Stimulated activated CD4-positive, alpha-beta T cell treated with anti-CD3 and anti-CD28 coated beads, Interleukin-4, amount 100 ng/mL, for 48 hours (primary cell): ENCODE data around the gene TNNT1.
"Not testable (repeated sequence)": the region's sequence is repeated elsewhere in the genome, so short reads cannot be mapped to it uniquely, and the experiment has no call there.

ENCODE experiments used
- DNase-seq, 2 donors: peaks; one replicate each; pipeline ENCODE4 v3.0.0-alpha.2; 2020; ENCODE audit warnings: low read depth in 2 of 2

Gene TNNT1

GRCh38 chr19:55149078-55150003, at the start of gene TNNT1:
Gene TNNT1, minus strand, starts transcription at chr19:55149206. Its CDS starts 2,049 bp downstream, at chr19:55147157.
- DNase-seq = no peak

DNA sequence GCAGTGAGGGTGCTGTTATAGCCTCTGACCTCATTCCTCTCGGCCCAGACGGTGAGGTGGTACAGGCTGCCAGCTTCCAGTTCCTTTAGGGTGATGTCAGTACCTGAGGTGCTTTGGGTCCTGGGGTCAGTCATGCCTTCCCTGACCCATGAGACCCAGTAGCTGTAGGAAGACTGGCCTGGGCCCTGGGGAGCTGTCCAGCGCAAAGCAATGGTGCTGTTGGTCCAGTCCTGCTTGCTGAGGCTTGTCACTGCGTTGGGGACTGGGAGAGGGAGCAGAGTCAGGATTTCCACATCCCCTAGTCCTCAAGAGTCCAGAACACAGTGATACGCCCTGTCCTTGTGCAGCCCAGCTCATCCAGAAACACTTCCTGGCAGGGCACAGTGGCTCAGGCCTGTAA, 49.6 kb upstream of the TNNT1 start:
- DNase-seq = no peak

DNA sequence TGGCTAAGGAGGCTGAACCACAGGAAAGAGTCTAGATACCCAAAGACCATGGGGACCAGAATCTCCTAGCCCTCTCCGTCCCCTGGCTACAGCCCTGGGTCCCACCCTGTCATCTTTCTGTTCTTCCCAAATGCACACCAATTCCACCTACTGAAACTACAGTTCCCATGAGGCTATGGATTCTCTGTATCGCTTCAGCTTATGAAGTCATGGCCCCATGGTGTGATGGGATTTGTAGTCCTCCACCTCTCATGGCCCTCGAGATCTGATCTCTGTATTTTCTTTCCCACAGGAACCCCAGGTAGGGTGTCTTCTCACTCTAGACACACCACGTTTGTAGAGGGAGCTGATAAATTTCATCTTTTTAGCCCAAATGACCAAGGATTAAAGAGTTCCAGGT, 48.5 kb upstream of the TNNT1 start:
- DNase-seq = no peak

DNA sequence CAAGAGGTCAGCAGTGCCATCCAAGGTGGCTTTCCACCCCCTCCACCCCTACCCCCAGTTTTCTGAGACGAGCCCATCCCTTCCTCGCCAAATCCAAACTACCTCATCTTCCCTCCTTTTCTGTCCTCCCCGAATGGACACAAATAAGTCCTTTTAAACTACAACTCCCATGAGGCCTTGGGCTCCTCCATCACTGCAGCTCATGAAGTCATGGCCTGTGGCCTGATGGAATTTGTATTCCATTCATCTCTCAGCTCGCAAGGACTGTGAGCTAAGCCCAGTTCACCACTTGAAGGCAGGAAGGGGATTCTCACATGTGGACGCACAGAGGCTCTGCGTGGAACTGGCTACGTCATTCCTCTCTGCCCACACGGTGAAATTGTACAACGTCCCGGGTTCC, 47.8 kb upstream of the TNNT1 start:
- DNase-seq = no peak

- no peak for DNase-seq
Observed at GRCh38 chr19:55193481-55193880, 44.5 kb upstream of the TNNT1 start.

- no peak for DNase-seq
Observed at GRCh38 chr19:55189403-55189835, 40.4 kb upstream of the TNNT1 start.

GRCh38 chr19:55188625-55189024, 39.6 kb upstream of the TNNT1 start:
- no peak for DNase-seq

- no peak for DNase-seq
Observed at GRCh38 chr19:55186080-55186479, 37.1 kb upstream of the TNNT1 start.

GRCh38 chr19:55181740-55182139, 32.7 kb upstream of the TNNT1 start:
- DNase-seq = no peak

GRCh38 chr19:55179606-55180484, 30.8 kb upstream of the TNNT1 start, which contains the start of gene SYT5:
Gene SYT5, minus strand, starts transcription at chr19:55180289. Its CDS starts 1,248 bp downstream, at chr19:55179041.
- DNase-seq = peak; percentile 47 to 62

DNA sequence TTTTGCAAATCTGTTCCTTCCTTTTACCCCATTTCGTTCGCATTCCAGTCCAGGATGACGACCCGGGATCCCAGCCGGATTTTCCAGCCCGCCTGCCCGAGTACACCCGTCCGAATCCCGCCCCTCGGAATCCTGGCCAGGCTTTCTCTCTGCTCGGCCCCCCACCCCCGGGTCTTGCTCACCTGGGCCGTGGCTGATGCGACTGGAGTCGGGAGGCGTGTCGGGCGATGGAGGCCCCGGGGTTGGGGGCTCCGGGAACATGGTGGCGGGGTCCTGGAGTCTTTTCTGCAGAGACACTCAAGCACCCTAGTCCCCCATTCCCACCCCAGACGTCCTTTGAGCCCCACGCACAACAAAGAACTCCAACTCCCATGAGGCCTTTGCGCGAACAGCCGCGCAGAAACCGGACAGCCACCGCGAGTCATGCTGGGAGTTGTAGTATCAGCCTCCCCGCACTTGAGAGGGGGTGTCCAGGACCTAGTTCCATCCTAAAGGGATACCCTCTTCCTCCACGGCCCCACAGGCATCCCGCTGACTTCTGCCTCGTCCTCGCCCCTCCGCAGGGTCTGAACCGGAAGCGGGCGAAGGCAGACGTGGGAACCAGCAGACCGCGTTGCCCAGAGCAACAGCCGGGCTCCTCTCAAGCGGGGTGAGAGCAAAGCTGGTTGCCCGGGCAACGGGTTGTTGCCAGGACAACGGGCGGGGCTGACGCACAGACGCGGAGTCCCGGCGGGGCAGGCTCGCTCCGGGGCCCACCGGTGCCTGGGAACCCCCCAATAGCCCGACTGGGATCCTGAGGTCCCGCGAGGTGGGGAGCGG, 30.0 kb upstream of the TNNT1 start:
- peak; percentile 83 to 88 for DNase-seq

GRCh38 chr19:55176076-55176475, 27.1 kb upstream of the TNNT1 start:
- DNase-seq = no peak

DNA sequence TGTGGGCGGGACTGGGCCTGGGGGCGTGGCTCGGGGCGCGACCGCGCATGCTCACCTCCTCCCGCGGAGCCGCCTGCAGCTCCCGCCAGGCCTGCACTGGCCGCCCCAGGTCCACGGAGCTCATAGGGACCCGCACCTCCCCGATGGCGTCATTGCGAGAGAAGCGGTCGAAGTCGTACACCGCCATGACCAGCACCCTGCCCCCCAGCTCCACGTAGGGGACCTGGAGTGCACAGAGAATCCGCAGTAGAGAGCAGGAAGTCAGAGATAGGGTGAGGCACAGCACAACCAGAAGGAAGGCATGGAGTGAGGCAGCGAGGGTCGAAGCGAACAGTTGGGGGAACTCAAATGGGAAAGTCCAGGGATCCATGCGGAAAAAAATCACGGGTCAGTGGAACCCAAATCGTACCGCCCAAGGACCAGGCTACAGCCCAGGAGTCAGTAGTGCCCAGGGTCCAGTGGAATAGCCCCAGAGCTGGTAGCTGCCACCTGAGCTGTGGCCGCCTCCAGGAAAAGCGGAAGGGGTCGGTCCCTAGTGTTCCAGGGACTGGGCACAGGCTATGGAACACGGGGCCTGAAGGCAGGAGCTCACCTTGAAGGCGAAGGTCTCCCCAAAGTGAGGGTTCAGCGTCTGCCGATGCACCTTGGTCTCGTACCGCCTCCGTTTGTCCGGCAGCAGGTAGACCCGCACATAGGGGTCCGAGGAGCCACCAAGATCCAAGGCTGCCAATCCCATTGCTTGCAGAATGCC, 26.3 kb upstream of the TNNT1 start:
- no peak for DNase-seq

- no peak for DNase-seq
Observed at GRCh38 chr19:55174425-55175116, 25.6 kb upstream of the TNNT1 start.

DNA sequence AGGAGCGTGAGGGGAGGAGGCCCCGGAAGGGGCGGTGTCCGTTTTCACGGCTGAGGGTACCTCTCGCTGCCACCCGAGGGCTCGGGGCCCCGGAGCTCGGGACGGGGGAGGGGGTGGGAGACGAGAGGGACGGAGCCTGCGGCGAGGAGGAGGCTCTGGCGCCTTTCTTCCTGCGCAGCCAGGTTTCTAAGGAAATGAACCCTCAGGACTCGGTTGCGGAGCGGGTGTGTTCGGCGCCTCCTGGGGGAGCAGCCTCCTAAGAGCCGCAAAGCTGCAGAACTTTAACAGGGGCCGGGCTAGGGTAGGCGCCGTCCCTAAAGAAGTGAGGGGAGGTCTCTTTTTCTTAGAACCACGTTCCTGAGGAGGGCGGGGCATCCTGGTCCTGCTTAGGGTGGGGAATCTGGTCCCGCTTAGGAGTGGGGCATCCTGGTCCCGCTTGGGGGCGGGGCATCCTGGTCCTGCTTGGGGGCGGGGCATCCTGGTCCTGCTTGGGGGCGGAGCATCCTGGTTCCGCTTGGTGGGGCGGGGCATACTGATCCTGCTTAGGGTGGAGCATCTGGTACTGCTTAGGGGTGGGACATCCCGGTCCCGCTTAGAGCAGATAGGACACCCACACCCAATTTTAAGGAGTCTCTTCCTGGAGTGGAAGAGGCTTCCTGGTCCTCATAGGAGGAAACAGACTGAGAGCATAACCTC, 24.9 kb upstream of the TNNT1 start:
- peak; percentile 42 to 51 for DNase-seq

GRCh38 chr19:55173186-55173713, 24.2 kb upstream of the TNNT1 start:
- DNase-seq = no peak

DNA sequence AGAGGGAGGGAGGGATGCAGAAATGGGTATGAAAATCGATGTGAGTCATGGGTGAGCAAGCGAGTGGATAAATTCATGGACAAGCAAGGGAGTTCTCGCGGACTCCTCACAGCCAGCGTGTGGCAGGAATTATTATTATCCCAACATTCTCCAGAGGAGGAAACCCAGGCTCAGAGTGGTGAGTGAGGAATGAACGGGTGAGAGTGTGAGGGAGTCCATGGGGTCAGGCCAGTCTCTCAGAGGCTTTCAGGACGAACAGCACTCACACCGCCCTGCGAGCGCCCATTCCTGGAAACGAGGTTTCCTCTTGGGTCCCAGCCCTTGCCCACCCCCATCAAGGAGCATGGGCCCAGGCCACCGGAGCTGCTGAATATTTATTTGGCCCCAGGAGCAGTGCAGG, 23.7 kb upstream of the TNNT1 start:
- no peak for DNase-seq

DNA sequence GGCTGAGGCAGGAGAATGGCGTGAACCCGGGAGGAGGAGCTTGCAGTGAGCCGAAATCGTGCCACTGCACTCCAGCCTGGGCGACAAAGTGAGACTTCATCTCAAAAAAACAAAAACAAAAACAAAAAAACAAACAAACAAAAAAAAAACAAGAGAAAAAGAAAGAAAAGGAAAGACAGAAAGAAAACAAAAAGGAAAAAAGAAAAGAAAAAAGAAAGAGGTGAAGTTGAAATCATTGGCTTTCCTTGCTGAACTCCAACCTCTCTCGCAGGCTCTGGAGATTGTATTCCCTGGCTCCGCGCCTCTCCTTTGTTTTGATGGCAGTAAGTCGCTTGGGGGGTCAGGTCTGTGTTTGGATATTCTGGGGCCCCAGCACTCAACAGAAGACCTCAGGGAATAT, 23.3 kb upstream of the TNNT1 start:
- DNase-seq = not testable (repeated sequence)

DNA sequence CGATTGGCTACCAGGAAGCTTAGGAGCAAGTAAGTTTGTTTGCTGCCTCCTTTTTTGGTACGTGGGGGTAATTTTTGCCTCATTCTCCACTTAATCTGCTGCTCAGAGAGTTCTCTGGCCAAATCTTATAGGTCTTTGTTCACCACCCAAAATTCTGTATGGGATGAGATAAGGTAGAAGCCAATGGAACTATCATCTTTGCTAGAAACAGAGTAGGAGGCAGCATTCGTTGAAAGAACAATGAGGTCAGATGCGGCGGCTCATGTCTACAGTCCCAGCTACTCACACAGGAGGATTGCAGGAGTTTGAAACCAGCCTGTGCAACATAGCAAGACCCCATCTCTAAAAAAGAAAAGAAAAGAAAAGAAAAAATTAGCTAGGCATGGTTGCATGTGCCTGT, 22.4 kb upstream of the TNNT1 start:
- no peak for DNase-seq
